Measurements from ENCODE around the gene SRP14. TPM values are rescaled to one million over a fixed set of nuclear protein-coding genes. Genes with fewer than 3 reads are reported as not detected.

SRP14 gene
- total RNA-seq, 1 donor from 2014 or later, result 144 TPM

- H3K27me3 Mint-ChIP-seq (ENCODE audit: low read depth), result no peaks in the 10 kb centered on the region
- DNase-seq (ENCODE audit: low spot score), result no peak
- H3K4me3 Mint-ChIP-seq (ENCODE audit: unreplicated experiment), result no peak overlapping the region
- TF ChIP-seq CTCF (IDR thresholded peaks at IDR 0.05), result no peak
- H3K9me3 Mint-ChIP-seq (ENCODE audit: low read depth), result no peaks in the 10 kb centered on the region
- peaks cover under 1% of the 10 kb centered on the region for H3K4me1 Mint-ChIP-seq (ENCODE audit: low read depth)
- peaks cover 42% of the 10 kb centered on the region for H3K36me3 Mint-ChIP-seq (ENCODE audit: low read depth)
- H3K27ac Mint-ChIP-seq (ENCODE audit: unreplicated experiment), result no peak overlapping the region
These were observed 48.3 kb downstream of the SRP14 start for GRCh38 chr15:39990706-39991105.

GRCh38 chr15:39987821-39988220 lies 51.2 kb downstream of the SRP14 start:
- no peak for TF ChIP-seq CTCF (IDR thresholded peaks at IDR 0.05)
- DNase-seq (ENCODE audit: low spot score), result no peak
- Mint-ChIP-seq H3K4me1 (ENCODE audit: low read depth) (no peaks in the 10 kb centered on the region), H3K27ac (ENCODE audit: unreplicated experiment) (no peak overlapping the region), H3K36me3 (ENCODE audit: low read depth) (peaks cover 46% of the 10 kb centered on the region), H3K27me3 (ENCODE audit: low read depth) (no peaks in the 10 kb centered on the region), H3K9me3 (ENCODE audit: low read depth) (peaks cover 9% of the 10 kb centered on the region), H3K4me3 (ENCODE audit: unreplicated experiment) (no peak overlapping the region)

Other genes starting within 250 kb of the SRP14 start
- 31.1 to 33.0 TPM (median 31.2 TPM) in 3 replicates for gene GPR176, start 118.9 kb downstream of the SRP14 start, total RNA-seq
- gene EIF2AK4, start 105.1 kb downstream of the SRP14 start, total RNA-seq, result 43.8 to 56.3 TPM (median 44.4 TPM) in 3 replicates
- gene BMF, start 69.7 kb upstream of the SRP14 start, total RNA-seq, result 15.1 to 40.9 TPM (median 17.9 TPM) in 3 replicates
- gene BUB1B, start 121.9 kb upstream of the SRP14 start, total RNA-seq, result 6.7 to 9.6 TPM (median 7.4 TPM) in 3 replicates
- 0.37 to 0.41 TPM in 2 of 3 replicates, not detected in the other for gene PAK6, start 199.9 kb upstream of the SRP14 start, total RNA-seq
- gene ANKRD63, start 243.9 kb upstream of the SRP14 start, total RNA-seq, result 0.25 to 1.1 TPM in 2 of 3 replicates, not detected in the other